HG02840 (cell line): ENCODE results near the gene ZG16.
"Not testable (repeated sequence)": the region's sequence is repeated elsewhere in the genome, so short reads cannot be mapped to it uniquely, and the experiment has no call there.

Source experiments
- ATAC-seq: cut with Tn5 transposase; IDR thresholded peaks from one replicate; pipeline ENCODE4 v1.9.1; 2021; ENCODE audit warnings: mild to moderate bottlenecking, moderate library complexity, moderate number of reproducible peaks; ENCODE audit not compliant: unreplicated experiment, low FRiP score

ZG16 gene

GRCh38 chr16:29747947-29748759, 29.9 kb upstream of the ZG16 start:
- ATAC-seq = no peak

GRCh38 chr16:29748760-29749149, 29.3 kb upstream of the ZG16 start:
- ATAC-seq = not testable (repeated sequence)

DNA sequence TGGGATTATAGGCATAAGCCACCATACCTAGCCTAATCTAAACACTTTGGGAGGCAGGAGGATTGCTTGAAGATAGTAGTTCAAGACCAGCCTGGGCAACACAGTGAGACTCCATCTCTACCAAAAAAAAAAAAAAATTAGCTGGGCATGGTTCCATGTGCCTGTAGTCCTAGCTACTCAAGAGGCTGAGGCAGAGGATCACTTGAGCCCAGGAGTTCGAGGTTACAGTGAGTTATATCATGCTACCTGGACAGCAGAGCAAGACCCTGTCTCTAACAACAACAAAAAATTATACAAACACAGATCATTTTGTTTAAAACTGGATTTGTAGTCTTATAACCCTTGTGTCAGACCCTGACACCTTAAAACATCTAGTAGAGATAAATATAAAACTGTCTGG, 24.5 kb upstream of the ZG16 start:
- no peak for ATAC-seq

- no peak for ATAC-seq
Observed at GRCh38 chr16:29756654-29757053, 21.4 kb upstream of the ZG16 start.

GRCh38 chr16:29757086-29757485, 21.0 kb upstream of the ZG16 start:
- ATAC-seq = not testable (repeated sequence)

DNA sequence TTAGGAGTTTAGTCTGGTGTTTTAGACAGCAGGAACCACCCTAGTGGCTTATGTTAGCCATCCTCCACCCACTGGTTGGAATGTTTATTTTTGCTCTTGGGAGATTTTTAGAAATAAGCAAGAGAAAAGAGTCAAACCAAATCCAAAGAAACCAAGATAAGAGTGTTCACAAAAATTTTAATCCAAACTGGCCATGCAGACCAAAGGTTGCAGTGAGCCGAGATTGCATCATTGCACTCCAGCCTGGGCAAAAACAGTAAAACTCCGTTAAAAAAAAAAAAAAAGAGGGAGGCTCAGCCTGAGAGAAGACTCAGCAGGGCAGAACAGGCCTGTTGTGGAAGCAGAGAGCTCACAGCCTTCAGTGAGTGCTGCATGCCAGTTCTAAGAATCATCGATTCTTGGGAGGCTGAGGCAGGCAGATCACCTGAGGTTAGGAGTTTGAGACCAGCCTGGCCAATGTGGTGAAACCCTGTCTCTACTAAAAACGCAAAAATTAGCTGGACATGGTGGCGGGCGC, 20.0 kb upstream of the ZG16 start:
- ATAC-seq = no peak

DNA sequence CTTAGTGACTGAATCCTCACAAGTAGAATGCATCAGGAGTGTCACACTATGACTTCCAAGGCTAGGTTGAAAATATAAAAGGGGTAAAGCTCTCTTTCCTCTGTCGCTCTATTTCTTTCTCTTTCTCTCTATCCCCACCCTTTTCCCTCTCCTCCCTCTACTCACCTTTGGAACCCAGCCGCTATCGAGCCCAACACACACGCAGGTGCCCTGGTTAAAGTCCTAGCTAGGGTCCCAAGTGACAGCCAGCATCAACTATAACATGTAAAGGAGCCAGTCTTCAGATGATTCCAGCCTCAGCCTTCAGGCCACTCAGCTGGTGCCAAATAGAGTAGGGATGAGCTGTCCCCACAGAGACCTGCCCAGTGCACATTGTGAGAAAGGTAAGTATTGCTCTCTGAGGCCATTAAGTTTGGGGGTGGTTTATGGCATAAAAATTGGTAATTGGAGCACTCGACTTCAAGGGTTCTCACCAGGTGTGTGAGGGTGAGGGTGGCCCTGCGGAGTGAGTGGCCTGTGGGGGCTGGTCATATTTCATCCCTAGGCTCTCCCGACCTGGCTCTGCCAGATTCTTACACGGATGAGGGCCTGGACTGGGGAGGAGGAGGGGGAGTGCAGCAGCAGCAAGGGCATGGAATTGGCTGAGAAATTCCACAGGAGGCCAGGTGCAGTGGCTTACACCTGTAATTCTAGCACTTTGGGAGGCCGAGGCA, 17.3 kb upstream of the ZG16 start:
- ATAC-seq = no peak

DNA sequence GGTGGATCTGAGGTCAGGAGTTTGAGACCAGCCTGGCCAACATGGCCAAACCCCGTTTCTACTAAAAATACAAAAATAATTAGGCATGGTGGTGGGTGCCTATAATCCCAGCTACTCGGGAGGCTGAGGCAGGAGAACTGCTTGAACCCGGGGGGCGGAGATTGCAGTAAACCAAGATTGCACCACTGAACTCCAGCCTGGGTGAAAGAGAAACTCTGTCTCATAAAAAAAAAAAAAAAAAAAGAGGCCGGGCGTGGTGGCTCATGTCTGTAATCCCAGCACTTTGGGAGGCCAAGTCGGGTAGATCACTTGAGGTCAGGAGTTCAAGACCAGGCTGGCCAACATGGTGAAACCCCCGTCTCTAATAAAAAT, 16.8 kb upstream of the ZG16 start:
- ATAC-seq = not testable (repeated sequence)

DNA sequence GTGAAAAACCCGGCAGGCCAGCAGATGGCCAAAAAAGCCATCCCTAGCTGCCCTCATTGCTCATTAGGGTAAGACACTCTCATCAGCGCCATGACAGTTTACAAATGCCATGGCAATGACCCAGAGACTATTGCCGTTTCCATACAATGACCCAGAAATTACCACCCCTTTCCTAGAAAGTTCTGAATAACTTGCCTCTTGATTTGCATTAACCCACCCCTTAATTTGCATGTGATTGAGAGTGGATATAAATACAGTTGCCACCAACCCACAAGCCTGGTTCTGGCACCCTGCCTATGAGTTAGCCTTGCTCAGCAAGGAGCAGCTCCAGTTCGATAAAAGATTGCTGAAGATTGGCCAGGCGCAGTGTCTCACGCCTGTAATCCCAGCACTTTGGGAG, 16.2 kb upstream of the ZG16 start:
- no peak for ATAC-seq

DNA sequence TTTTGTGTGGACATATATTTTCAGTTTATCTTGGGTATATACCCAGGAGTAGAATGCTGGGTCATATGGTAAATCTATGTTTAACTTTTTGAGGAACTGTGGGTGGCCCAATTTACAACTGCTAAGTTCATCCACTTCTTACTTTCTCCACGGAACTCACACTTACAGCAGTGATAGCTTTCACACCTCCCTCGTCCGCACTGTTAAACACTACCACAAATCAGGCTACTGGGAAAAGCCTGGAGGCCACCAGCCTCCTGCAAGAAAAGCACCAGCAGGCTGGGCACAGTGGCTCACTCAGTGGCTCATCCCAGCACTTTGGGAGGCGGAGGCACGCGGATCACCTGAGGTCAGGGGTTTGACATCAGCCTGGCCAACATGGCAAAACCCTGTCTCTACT, 14.7 kb upstream of the ZG16 start:
- ATAC-seq = no peak

GRCh38 chr16:29765167-29766032, 12.7 kb upstream of the ZG16 start:
- ATAC-seq = no peak

GRCh38 chr16:29766571-29766970, 11.5 kb upstream of the ZG16 start:
- no peak for ATAC-seq

GRCh38 chr16:29767062-29767461, 11.0 kb upstream of the ZG16 start:
- ATAC-seq = no peak

GRCh38 chr16:29769507-29769906, 8.5 kb upstream of the ZG16 start:
- ATAC-seq = no peak

DNA sequence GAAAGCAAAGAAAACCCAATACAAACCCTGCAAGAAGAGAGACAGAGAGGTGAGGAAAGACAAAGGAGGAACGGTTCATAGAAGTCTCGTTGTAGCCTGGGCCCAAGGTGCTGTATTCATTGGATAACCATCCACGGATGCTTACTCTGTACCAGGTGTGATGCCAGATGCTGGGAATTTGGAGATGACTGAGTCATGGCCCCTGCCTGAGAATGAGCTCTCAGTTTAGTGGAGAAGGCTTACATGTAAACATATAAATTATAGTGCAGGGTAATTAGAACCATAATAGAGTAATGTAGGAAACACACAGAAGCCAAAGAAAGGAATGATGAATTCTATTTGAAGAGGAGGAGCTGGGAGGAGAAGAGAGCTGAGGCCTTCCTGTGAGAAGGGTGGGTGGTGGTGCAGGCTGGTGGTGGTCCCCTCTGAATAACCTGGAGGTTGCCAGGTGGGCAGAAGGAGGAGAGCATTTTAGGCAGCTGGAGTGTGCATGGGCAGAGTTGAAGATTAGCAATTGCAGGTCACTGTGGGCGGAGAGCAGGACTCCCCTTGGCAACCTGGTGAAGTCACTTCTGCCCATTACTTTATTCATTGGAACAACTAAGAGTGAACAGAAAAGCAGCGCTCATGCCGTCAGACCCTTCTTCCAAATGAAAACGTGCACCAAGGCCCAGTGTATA, 7.7 kb upstream of the ZG16 start:
- no peak for ATAC-seq

DNA sequence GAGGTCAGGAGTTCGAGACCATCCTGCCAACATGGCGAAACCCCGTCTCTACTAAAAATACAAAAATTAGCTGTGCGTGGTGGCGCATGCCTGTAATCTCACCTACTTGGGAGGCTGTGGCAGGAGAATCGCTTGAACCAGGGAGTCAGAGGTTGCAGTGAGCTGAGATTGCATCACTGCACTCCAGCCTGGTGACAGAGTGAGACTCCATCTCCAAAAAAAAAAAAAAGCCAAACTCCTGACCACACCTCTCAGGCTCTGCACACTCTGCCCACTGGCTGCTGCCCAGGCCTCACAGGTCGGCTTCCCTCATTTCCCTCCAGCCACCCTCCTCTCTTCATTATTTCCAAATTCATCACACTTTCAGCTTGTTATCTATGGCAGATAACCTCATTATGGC, 5.7 kb upstream of the ZG16 start:
- not testable (repeated sequence) for ATAC-seq

GRCh38 chr16:29774730-29775129, 3.3 kb upstream of the ZG16 start:
- no peak for ATAC-seq

DNA sequence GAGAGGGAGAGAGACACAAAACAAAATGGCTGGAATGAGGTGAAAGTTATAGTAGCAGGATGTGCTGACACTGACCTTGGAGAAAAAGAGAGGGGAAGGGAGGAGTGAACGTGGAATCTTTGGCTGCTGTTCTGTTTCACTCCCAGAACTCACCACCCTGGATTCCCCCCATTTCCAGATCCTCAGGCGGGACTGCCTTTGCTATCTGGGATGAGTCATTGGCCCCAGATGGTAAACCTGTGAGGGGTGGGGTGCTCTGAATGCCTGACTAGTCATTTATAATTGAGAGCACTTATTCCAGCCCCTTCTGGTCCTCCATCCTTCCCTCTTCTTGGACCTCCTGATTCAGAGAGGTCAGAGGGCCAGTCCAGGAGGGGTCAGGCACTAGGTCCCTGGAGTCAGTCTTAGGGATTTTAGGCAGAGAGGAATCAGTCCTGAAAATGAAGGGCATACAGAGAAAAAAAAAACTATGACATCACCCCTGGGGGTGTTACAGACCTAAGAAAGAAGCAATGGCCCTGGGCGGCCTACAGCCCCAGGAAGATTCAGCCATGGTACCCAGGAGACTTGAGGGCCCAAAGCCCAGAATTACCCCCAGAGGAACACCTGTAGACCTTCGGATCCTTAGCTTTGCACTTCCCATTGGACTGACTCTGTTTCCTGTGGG, 2.2 kb upstream of the ZG16 start:
- no peak for ATAC-seq

GRCh38 chr16:29779474-29779873, 1.4 kb downstream of the ZG16 start:
- ATAC-seq = no peak
